Measurements from ENCODE around the gene MYO5B.

The MYO5B gene

DNA sequence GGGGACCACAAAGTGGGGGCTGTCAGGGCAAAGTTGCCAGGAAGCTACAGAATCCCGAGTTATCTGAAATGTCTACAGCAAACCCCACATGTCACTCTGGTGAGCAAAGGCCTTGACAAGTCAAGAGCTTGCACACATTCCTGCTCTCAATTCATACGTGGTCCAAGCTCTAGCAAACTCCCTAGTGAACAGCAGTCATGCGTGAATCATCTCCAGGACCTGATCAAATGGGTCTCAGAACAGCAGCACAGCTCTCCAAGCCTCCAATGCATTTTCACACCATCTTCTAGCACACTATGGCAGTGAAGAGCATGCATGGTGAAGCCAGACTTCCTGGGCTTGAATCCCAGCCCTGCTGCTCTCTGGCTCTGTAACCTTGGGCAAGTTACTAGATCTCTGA is 68.5 kb downstream of the MYO5B start:
- no peak overlapping the region for H2BK15ac ChIP-seq (replicated peaks; ENCODE audit: low read depth)
- no peak overlapping the region for H3K4me2 ChIP-seq (ENCODE audit: low read length)
- H4K5ac ChIP-seq (ENCODE audit: low read length), result no peak overlapping the region
- H3K9ac ChIP-seq (ENCODE audit: low read length), result no peak overlapping the region
- no peak overlapping the region for H3K23ac ChIP-seq (ENCODE audit: low read length)
- no peak overlapping the region for H3K4ac ChIP-seq (ENCODE audit: low read depth, low read length)
- no peak for DNase-seq
- no peaks in the 10 kb centered on the region for H3K27me3 ChIP-seq (ENCODE audit: insufficient read depth, low read length, poor library complexity)
- no peak overlapping the region for H3K56ac ChIP-seq (ENCODE audit: low read length)
- H3K4me1 ChIP-seq (ENCODE audit: control insufficient read depth, low read depth, low read length), result peaks cover 3% of the 10 kb centered on the region
- H3K18ac ChIP-seq (ENCODE audit: low read length), result no peak overlapping the region
- no peaks in the 10 kb centered on the region for H3K79me1 ChIP-seq (ENCODE audit: low read length)
- no peaks in the 10 kb centered on the region for H3K79me2 ChIP-seq (ENCODE audit: control insufficient read depth, insufficient read depth, low read length)
- no peak overlapping the region for H3K27ac ChIP-seq (ENCODE audit: low read depth, low read length)
- no peak overlapping the region for H2BK5ac ChIP-seq (ENCODE audit: low read length)
- no peak overlapping the region for H2AK5ac ChIP-seq (ENCODE audit: low read length)
- H2BK120ac ChIP-seq (ENCODE audit: low read depth, low read length), result no peak overlapping the region
- no CpG with 5 or more reads among the region's 3 CpGs for WGBS (ENCODE audit: extremely low coverage, insufficient coverage, low lambda C conversion rate)
- no peak overlapping the region for H3K4me3 ChIP-seq (ENCODE audit: low read length)
- H3K36me3 ChIP-seq (ENCODE audit: control insufficient read depth, insufficient read depth, low read length), result no peaks in the 10 kb centered on the region
- H4K8ac ChIP-seq (ENCODE audit: low read depth, low read length), result no peak overlapping the region

DNA sequence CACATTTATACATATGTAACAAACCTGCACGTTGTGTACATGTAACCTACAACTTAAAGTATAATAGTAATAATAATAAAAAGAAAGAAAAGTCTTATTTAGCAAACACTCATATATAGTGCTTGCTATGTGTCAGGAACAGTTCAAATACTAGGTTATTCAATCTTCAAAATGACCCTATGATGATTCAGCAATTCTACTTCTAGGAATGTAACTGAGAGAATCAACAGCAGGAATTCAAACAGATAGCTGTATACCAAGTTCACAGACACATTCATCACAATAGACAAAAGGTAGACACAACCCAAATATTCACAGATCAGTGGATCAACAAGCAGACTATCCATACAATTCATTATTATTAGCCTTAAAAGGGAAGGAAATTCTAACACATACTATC is 69.5 kb downstream of the MYO5B start:
- Histone ChIP-seq H2AK5ac (ENCODE audit: low read length) (no peak overlapping the region), H3K4me3 (ENCODE audit: low read length) (no peak overlapping the region), H3K4me1 (ENCODE audit: control insufficient read depth, low read depth, low read length) (no peaks in the 10 kb centered on the region), H3K4me2 (ENCODE audit: low read length) (no peak overlapping the region), H3K23ac (ENCODE audit: low read length) (no peak overlapping the region), H3K56ac (ENCODE audit: low read length) (no peak overlapping the region), H4K5ac (ENCODE audit: low read length) (no peak overlapping the region), H2BK15ac (replicated peaks; ENCODE audit: low read depth) (no peak overlapping the region), H4K8ac (ENCODE audit: low read depth, low read length) (no peak overlapping the region), H3K4ac (ENCODE audit: low read depth, low read length) (no peak overlapping the region), H3K27me3 (ENCODE audit: insufficient read depth, low read length, poor library complexity) (no peaks in the 10 kb centered on the region), H3K79me2 (ENCODE audit: control insufficient read depth, insufficient read depth, low read length) (no peaks in the 10 kb centered on the region), H3K27ac (ENCODE audit: low read depth, low read length) (no peak overlapping the region), H3K36me3 (ENCODE audit: control insufficient read depth, insufficient read depth, low read length) (no peaks in the 10 kb centered on the region), H3K79me1 (ENCODE audit: low read length) (no peaks in the 10 kb centered on the region), H3K9ac (ENCODE audit: low read length) (no peak overlapping the region), H3K18ac (ENCODE audit: low read length) (no peak overlapping the region), H2BK5ac (ENCODE audit: low read length) (no peak overlapping the region), H2BK120ac (ENCODE audit: low read depth, low read length) (no peak overlapping the region)
- WGBS (ENCODE audit: extremely low coverage, insufficient coverage, low lambda C conversion rate), result no CpG with 5 or more reads among the region's 1 CpG
- DNase-seq, result no peak

DNA sequence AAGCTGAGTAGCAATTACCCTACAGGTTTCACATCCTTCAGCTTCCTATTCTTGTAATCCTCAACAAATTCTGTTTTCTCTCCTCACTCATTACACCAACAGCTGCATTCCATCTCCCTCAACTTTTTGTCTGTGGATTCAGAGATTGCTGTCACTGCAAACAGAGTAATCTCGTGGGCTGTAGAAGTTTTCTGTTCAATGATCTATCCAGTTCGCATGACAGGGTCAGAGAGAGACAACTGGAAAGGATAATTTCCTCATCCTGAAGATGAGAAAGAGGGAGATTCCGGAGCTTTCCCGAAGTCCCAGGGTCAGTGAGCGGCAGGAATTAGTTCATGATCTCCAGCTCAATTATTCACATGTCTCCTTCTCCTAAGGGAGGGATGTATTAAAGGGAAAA is 75.7 kb downstream of the MYO5B start:
- Histone ChIP-seq H3K4me1 (ENCODE audit: control insufficient read depth, low read depth, low read length) (no peaks in the 10 kb centered on the region), H3K23ac (ENCODE audit: low read length) (no peak overlapping the region)
- no CpG with 5 or more reads among the region's 5 CpGs for WGBS (ENCODE audit: extremely low coverage, insufficient coverage, low lambda C conversion rate)

DNA sequence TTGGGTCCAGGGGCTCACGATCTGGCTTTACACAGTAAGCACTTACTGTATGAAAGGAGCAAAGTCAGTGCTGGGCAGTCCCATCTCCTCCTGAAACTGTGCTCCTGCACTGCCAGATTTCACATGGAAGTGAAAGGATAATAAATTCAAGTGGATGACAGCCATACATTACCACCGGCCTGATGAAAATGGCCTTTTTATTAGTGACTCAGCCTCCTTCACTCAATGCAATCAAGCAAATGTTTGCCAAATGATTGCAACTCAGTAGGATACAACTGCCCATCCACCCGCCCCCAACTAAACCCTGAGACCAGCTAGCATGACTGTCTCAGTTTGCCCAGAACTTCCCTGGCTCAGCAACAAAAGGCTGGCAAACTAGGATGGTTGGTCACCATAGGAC is 77.1 kb downstream of the MYO5B start:
- Histone ChIP-seq H3K9ac (ENCODE audit: low read length) (no peak overlapping the region), H3K4me2 (ENCODE audit: low read length) (no peak overlapping the region), H2AK5ac (ENCODE audit: low read length) (no peak overlapping the region), H3K4ac (ENCODE audit: low read depth, low read length) (no peak overlapping the region), H3K27me3 (ENCODE audit: insufficient read depth, low read length, poor library complexity) (no peaks in the 10 kb centered on the region), H3K79me2 (ENCODE audit: control insufficient read depth, insufficient read depth, low read length) (no peaks in the 10 kb centered on the region), H3K23ac (ENCODE audit: low read length) (no peak overlapping the region), H4K8ac (ENCODE audit: low read depth, low read length) (no peak overlapping the region), H3K36me3 (ENCODE audit: control insufficient read depth, insufficient read depth, low read length) (no peaks in the 10 kb centered on the region), H3K4me3 (ENCODE audit: low read length) (no peak overlapping the region), H3K4me1 (ENCODE audit: control insufficient read depth, low read depth, low read length) (no peaks in the 10 kb centered on the region), H3K79me1 (ENCODE audit: low read length) (no peaks in the 10 kb centered on the region), H2BK5ac (ENCODE audit: low read length) (no peak overlapping the region), H3K27ac (ENCODE audit: low read depth, low read length) (no peak overlapping the region), H4K5ac (ENCODE audit: low read length) (no peak overlapping the region), H2BK120ac (ENCODE audit: low read depth, low read length) (no peak overlapping the region), H2BK15ac (replicated peaks; ENCODE audit: low read depth) (no peak overlapping the region), H3K56ac (ENCODE audit: low read length) (no peak overlapping the region), H3K18ac (ENCODE audit: low read length) (no peak overlapping the region)
- no peak for DNase-seq
- WGBS (ENCODE audit: extremely low coverage, insufficient coverage, low lambda C conversion rate), result no CpG with 5 or more reads among the region's 3 CpGs

More for the DNA sequence above, 75.7 kb downstream of the MYO5B start:
- H3K79me1 ChIP-seq (ENCODE audit: low read length), result no peaks in the 10 kb centered on the region
- H3K9ac ChIP-seq (ENCODE audit: low read length), result no peak overlapping the region
- no peak overlapping the region for H2BK5ac ChIP-seq (ENCODE audit: low read length)
- H3K4me3 ChIP-seq (ENCODE audit: low read length), result no peak overlapping the region
- no peak overlapping the region for H3K27ac ChIP-seq (ENCODE audit: low read depth, low read length)
- H3K4me2 ChIP-seq (ENCODE audit: low read length), result no peak overlapping the region
- no peak overlapping the region for H2BK15ac ChIP-seq (replicated peaks; ENCODE audit: low read depth)
- no peak overlapping the region for H2BK120ac ChIP-seq (ENCODE audit: low read depth, low read length)
- H3K56ac ChIP-seq (ENCODE audit: low read length), result no peak overlapping the region
- H2AK5ac ChIP-seq (ENCODE audit: low read length), result no peak overlapping the region
- H3K27me3 ChIP-seq (ENCODE audit: insufficient read depth, low read length, poor library complexity), result no peaks in the 10 kb centered on the region
- DNase-seq, result no peak
- H4K5ac ChIP-seq (ENCODE audit: low read length), result no peak overlapping the region
- H3K79me2 ChIP-seq (ENCODE audit: control insufficient read depth, insufficient read depth, low read length), result no peaks in the 10 kb centered on the region
- H3K18ac ChIP-seq (ENCODE audit: low read length), result no peak overlapping the region
- no peak overlapping the region for H4K8ac ChIP-seq (ENCODE audit: low read depth, low read length)
- H3K36me3 ChIP-seq (ENCODE audit: control insufficient read depth, insufficient read depth, low read length), result no peaks in the 10 kb centered on the region
- H3K4ac ChIP-seq (ENCODE audit: low read depth, low read length), result no peak overlapping the region

DNA sequence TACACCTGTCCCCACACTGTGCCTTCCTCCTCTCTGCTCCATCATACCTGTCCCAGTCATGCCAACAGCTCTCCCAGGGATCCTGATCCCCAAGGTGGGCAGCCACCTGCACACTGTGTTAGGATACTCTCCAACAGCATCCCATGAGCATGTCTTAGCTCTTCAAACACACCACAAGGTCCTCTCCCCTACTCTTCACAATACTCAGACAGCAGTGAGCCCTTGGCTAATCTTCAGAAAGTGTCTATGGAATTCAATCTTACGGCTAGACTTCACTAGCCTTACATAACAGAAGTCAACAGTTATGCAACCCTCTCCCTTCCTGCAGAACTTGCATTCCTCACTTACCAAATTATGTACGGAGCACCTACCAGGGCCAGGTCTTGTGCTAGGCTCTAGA is 79.9 kb downstream of the MYO5B start:
- H3K27me3 ChIP-seq (ENCODE audit: insufficient read depth, low read length, poor library complexity), result no peaks in the 10 kb centered on the region
- H2AK5ac ChIP-seq (ENCODE audit: low read length), result no peak overlapping the region
- H3K36me3 ChIP-seq (ENCODE audit: control insufficient read depth, insufficient read depth, low read length), result no peaks in the 10 kb centered on the region
- no peak overlapping the region for H3K4me2 ChIP-seq (ENCODE audit: low read length)
- no peak overlapping the region for H3K23ac ChIP-seq (ENCODE audit: low read length)
- no peak overlapping the region for H2BK5ac ChIP-seq (ENCODE audit: low read length)
- H3K79me1 ChIP-seq (ENCODE audit: low read length), result no peaks in the 10 kb centered on the region
- H4K5ac ChIP-seq (ENCODE audit: low read length), result no peak overlapping the region
- no peak overlapping the region for H3K27ac ChIP-seq (ENCODE audit: low read depth, low read length)
- no peak overlapping the region for H2BK120ac ChIP-seq (ENCODE audit: low read depth, low read length)
- no peak for DNase-seq
- no peak overlapping the region for H2BK15ac ChIP-seq (replicated peaks; ENCODE audit: low read depth)
- H3K18ac ChIP-seq (ENCODE audit: low read length), result no peak overlapping the region
- H3K4ac ChIP-seq (ENCODE audit: low read depth, low read length), result no peak overlapping the region
- no peak overlapping the region for H3K56ac ChIP-seq (ENCODE audit: low read length)
- H3K4me1 ChIP-seq (ENCODE audit: control insufficient read depth, low read depth, low read length), result peaks cover 2% of the 10 kb centered on the region
- no peak overlapping the region for H4K8ac ChIP-seq (ENCODE audit: low read depth, low read length)
- no CpG with 5 or more reads among the region's 2 CpGs for WGBS (ENCODE audit: extremely low coverage, insufficient coverage, low lambda C conversion rate)
- H3K9ac ChIP-seq (ENCODE audit: low read length), result no peak overlapping the region
- H3K79me2 ChIP-seq (ENCODE audit: control insufficient read depth, insufficient read depth, low read length), result no peaks in the 10 kb centered on the region
- no peak overlapping the region for H3K4me3 ChIP-seq (ENCODE audit: low read length)

DNA sequence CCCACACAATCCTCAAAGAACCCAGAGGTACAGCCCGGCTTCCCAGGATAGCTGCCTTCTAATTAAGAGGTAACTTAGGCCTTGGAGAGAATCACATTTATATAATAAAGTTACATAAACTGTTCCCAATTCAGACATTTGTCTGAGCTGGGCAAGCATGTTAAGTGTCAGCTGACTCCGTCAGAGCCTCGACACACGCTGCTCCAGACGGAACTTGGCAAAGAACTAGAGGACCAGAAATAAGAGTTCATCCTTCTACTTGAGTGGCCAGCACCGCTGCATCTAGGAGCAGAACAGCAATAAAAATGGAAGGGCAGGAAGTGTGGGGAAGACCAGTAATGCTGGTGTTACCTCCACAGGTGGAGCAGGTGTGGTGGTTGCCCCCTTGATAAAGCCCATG is 80.5 kb downstream of the MYO5B start:
- no peaks in the 10 kb centered on the region for H3K36me3 ChIP-seq (ENCODE audit: control insufficient read depth, insufficient read depth, low read length)
- WGBS (ENCODE audit: extremely low coverage, insufficient coverage, low lambda C conversion rate), result no CpG with 5 or more reads among the region's 6 CpGs
- H3K27ac ChIP-seq (ENCODE audit: low read depth, low read length), result no peak overlapping the region
- no peak overlapping the region for H3K9ac ChIP-seq (ENCODE audit: low read length)
- H3K27me3 ChIP-seq (ENCODE audit: insufficient read depth, low read length, poor library complexity), result no peaks in the 10 kb centered on the region
- no peak overlapping the region for H3K23ac ChIP-seq (ENCODE audit: low read length)
- no peak overlapping the region for H3K18ac ChIP-seq (ENCODE audit: low read length)
- no peak overlapping the region for H2AK5ac ChIP-seq (ENCODE audit: low read length)
- DNase-seq, result no peak
- H2BK120ac ChIP-seq (ENCODE audit: low read depth, low read length), result no peak overlapping the region
- H4K8ac ChIP-seq (ENCODE audit: low read depth, low read length), result no peak overlapping the region
- no peak overlapping the region for H2BK15ac ChIP-seq (replicated peaks; ENCODE audit: low read depth)
- peaks cover 2% of the 10 kb centered on the region for H3K4me1 ChIP-seq (ENCODE audit: control insufficient read depth, low read depth, low read length)
- H3K56ac ChIP-seq (ENCODE audit: low read length), result no peak overlapping the region
- H2BK5ac ChIP-seq (ENCODE audit: low read length), result no peak overlapping the region
- H4K5ac ChIP-seq (ENCODE audit: low read length), result no peak overlapping the region
- no peaks in the 10 kb centered on the region for H3K79me1 ChIP-seq (ENCODE audit: low read length)
- H3K79me2 ChIP-seq (ENCODE audit: control insufficient read depth, insufficient read depth, low read length), result no peaks in the 10 kb centered on the region
- no peak overlapping the region for H3K4me3 ChIP-seq (ENCODE audit: low read length)
- H3K4ac ChIP-seq (ENCODE audit: low read depth, low read length), result no peak overlapping the region
- no peak overlapping the region for H3K4me2 ChIP-seq (ENCODE audit: low read length)
